Duodenal mucosa (tissue), 2 donors: ENCODE results near the gene MCM6.

Experiments
- H3K27ac ChIP-seq: one replicate; pipeline ENCODE4 v1.7.0; 2013; ENCODE audit warnings: low read depth, low read length
- H3K27me3 ChIP-seq, 2 donors: one replicate each; pipeline ENCODE4 v1.7.0; 2013; ENCODE audit warnings: low read length in 2 of 2, control low read depth in 1 of 2; ENCODE audit not compliant: insufficient read depth in 2 of 2, control insufficient read depth in 1 of 2
- H3K36me3 ChIP-seq, 2 donors: one replicate each; pipeline ENCODE4 v1.7.0; 2013; ENCODE audit warnings: low read length in 2 of 2, control low read depth in 1 of 2; ENCODE audit not compliant: insufficient read depth in 2 of 2, control insufficient read depth in 1 of 2
- H3K4me1 ChIP-seq, 2 donors: one replicate each; pipeline ENCODE4 v1.7.0; 2013; ENCODE audit warnings: low read length in 2 of 2, control low read depth in 1 of 2; ENCODE audit not compliant: insufficient read depth in 2 of 2, control insufficient read depth in 1 of 2
- H3K4me3 ChIP-seq, 2 donors: one replicate each; pipeline ENCODE4 v1.7.0; 2013; ENCODE audit warnings: low read length in 2 of 2, low read depth in 1 of 2
- H3K9ac ChIP-seq, 2 donors: one replicate each; pipeline ENCODE4 v1.7.0; 2013; ENCODE audit warnings: low read length in 2 of 2, low read depth in 1 of 2
- H3K9me3 ChIP-seq, 2 donors: one replicate each; pipeline ENCODE4 v1.7.0; 2013; ENCODE audit warnings: low read length in 2 of 2, control low read depth in 1 of 2; ENCODE audit not compliant: control insufficient read depth in 1 of 2

Gene MCM6

DNA sequence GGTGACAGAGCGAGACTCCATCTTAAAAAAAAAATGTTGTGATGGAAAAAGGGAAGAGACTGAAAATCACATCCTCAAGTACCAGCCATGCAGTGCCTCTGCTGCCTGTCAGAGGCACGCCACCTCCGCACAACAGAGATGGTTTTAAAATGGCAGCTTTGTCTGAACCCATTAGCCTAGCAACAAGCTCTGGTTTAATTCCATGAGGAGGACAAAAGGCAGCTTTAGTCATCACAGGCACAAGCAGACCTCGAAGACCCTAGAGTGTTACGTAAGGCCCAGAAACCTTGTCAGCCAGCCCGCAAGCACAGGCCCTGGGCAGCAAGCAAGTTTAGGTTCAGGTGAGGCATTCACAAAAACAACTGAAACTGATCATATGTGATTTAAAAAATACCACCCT, 49.7 kb downstream of the MCM6 start:
- Histone ChIP-seq H3K9me3 (peaks cover 10% of the 10 kb centered on the region in 2 donors), H3K27me3 (no peaks in the 10 kb centered on the region), H3K4me1 (peaks cover 18 to 21% of the 10 kb centered on the region in 2 donors), H3K27ac (no peak overlapping the region), H3K36me3 (peaks cover 19 to 22% of the 10 kb centered on the region in 2 donors), H3K9ac (no peak overlapping the region), H3K4me3 (no peak overlapping the region)

DNA sequence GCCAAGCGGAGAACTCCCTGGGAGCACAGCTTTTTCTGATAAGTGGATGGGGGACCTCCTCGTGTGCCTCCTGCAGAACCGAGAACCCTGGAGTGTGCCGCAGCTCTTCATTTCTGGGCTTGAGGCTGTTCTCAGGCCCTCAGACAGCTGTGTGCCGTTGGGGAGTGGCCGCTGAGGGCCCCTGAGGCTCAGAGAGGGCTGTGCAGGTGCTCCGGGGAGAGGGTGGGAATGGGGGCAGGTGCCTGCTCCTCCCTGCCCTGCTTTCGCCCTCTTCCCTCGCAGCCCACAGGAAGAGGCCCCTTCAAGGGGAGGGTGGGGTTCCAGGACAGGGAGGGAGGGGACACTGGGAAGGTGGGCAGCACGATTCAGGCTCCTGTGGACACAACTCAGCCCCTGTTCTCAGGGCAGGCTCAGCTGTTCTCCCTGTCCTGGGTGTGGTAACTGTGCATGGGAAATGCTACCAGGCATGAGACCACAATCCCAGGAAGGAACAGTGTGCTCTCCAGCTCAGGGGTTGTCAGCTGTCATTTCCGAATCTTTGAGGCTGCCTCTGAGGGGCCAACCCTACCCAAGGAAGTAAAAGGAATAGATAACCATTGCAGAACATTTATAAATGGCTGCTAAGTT, 50.6 kb downstream of the MCM6 start:
- H3K36me3 ChIP-seq: peaks cover 17 to 22% of the 10 kb centered on the region in 2 donors
- H3K9ac ChIP-seq: no peak overlapping the region
- peaks cover 10% of the 10 kb centered on the region in 2 donors for H3K9me3 ChIP-seq
- no peak overlapping the region for H3K27ac ChIP-seq
- peaks cover 10 to 13% of the 10 kb centered on the region in 2 donors for H3K4me1 ChIP-seq
- H3K4me3 ChIP-seq: no peak overlapping the region
- H3K27me3 ChIP-seq: no peaks in the 10 kb centered on the region

DNA sequence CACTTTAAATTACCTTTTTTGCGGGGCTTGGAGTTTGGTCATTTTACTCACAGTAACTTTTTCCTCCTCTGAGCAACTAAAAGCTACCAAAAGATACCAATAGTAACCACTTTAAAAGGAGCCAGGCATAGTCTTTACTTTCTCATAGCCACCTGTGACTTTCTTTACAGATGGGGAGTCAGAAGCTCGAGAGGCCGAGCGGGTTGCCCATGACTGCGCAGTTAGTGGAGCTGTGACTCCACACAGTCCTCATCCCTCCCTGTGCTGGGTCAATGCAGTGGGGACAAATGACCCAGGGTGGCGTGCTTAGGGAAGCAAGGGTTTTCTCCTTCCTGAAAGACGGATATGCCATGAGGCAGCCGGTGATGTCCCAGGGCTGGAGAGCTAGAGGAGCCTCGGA, 51.1 kb downstream of the MCM6 start:
- Histone ChIP-seq H3K4me1 (peaks cover 8% of the 10 kb centered on the region in 2 donors), H3K9ac (no peak overlapping the region), H3K36me3 (peaks cover 18 to 22% of the 10 kb centered on the region in 2 donors), H3K27me3 (no peaks in the 10 kb centered on the region), H3K27ac (no peak overlapping the region), H3K9me3 (peaks cover 10% of the 10 kb centered on the region in 2 donors), H3K4me3 (no peak overlapping the region)

DNA sequence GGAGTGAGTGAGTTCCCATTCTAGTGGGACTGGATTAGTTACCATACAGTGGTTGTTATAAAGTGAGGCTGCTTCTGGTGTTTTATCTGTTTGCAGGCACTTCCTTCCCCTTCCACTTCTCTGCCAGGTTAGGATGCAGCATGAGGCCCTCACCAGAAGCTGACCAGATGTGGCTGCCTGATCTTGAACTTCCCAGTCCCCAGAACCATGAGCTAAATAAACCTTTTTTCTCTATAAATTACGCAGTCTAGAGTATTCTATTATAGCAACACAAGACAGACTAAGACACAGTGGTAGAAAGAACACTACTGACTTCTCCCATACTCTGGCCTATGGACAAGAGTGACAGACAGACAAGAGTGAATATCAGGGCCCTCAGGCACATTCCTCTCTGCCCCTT, 53.4 kb downstream of the MCM6 start:
- Histone ChIP-seq H3K4me3 (no peak overlapping the region), H3K27me3 (no peaks in the 10 kb centered on the region), H3K36me3 (peaks cover 18 to 27% of the 10 kb centered on the region in 2 donors), H3K9me3 (peaks cover 10% of the 10 kb centered on the region in 2 donors), H3K27ac (no peak overlapping the region), H3K4me1 (peaks cover 8% of the 10 kb centered on the region in 2 donors), H3K9ac (no peak overlapping the region)

DNA sequence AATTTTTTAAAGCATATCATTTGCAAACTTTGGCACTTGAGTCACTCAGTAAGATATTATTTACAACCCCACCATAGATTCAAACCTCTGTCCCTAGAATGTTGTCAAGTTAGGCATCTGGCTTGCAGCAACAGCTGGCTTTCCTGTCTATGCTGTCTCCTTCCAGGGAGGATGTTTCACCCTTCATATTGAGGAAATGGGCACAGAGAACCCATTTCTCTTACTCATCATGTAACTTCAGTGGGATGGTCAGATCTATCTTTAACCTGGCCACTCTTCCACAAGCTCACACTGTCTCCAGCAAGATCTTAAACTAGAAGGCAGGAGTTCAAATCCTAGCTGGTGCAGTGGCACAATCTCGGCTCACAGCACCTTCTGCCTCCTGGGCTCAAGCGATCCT, 55.1 kb downstream of the MCM6 start:
- Histone ChIP-seq H3K9ac (no peak overlapping the region), H3K9me3 (peaks cover 10% of the 10 kb centered on the region in 2 donors), H3K36me3 (peaks cover 18 to 27% of the 10 kb centered on the region in 2 donors), H3K27me3 (no peaks in the 10 kb centered on the region), H3K4me3 (no peak overlapping the region), H3K27ac (no peak overlapping the region), H3K4me1 (peaks cover 8% of the 10 kb centered on the region in 2 donors)

DNA sequence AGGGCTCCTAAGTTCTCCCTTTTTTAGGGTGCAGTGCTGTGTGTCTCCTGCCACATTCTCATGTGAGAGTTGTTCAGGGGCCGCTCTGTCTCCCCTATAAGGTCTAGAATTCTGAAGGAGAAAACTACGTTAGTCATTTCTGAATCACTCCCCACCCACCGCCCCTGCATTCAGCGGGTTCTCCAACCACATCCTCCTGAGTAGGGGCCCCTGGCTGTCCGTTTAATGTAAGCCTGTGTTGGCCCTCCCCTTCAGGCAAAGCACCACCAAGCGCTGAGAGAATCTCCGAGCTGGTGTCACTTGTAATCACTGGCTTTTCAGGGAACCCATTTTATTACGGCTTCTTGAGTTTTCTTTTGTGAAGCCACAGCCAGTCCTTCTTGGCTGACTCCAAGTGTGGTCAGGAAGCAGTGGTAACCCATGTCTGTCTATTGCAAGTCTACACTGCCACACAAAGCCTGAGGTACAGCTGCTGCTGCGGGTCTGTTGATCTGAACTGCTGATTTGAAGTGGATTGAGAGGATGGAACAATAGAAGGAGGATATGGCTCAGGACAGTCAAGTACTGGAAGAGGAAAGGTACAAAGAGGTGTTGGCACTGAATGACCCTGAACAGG, 56.1 kb downstream of the MCM6 start:
- H3K27me3 ChIP-seq: no peaks in the 10 kb centered on the region
- no peaks in the 10 kb centered on the region for H3K4me1 ChIP-seq
- no peak overlapping the region for H3K9ac ChIP-seq
- peaks cover 18 to 27% of the 10 kb centered on the region in 2 donors for H3K36me3 ChIP-seq
- H3K4me3 ChIP-seq: no peak overlapping the region
- H3K27ac ChIP-seq: no peak overlapping the region
- H3K9me3 ChIP-seq: peaks cover 10% of the 10 kb centered on the region in 2 donors

DNA sequence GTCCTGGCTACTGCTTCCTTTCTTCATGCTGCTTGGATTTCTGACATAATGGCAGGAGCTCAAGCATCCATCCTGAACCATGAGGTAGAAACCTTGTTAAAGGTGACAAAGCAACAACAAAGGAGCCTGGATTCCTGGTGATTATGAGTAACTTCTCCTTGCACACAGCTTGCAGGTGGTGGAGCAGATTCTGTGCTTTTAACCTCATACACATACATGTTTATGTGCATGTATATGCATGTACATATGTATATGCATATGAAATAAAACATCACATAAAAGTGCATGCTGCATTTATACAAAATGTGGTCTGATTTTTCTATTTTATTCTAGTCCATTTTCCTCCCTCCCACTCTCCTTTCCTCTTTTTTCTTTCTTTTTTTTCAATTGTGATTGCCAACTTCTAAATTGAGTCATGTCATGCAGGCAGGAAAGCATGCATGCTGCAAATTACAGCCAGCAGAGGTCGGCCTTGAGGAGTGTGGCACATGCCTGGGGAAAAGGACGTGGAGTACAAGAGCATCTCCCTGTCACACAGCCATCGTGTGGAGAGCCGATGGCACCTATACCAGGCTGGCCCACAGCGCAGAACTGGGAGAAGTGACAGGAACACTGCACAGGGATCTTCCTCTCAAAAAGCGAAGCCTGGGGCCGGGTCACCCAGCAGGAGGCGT, 57.2 kb downstream of the MCM6 start:
- H3K4me3 ChIP-seq: no peak overlapping the region
- peaks cover 18 to 24% of the 10 kb centered on the region in 2 donors for H3K36me3 ChIP-seq
- no peak overlapping the region for H3K27ac ChIP-seq
- no peaks in the 10 kb centered on the region for H3K27me3 ChIP-seq
- H3K9ac ChIP-seq: no peak overlapping the region
- peaks cover 10% of the 10 kb centered on the region in 2 donors for H3K9me3 ChIP-seq
- no peaks in the 10 kb centered on the region for H3K4me1 ChIP-seq

DNA sequence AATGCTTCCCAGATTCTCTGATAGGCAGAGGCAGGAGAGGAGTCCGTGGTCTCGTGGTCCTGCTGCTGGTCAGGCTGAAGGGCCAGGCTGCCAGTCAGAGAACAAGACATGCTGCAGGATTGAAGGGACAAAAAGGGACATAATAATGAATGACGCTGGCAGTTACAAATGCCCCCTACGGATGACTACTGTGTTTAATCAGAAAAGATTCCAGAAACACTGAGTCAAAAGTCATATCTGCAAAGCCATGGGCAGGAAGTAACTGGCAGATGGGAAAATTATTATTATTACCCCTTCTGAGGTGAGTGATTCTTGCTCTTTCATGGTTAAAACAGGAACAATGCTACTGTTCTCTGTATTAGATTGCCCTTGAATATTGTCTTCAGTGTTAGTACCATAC, 58.3 kb downstream of the MCM6 start:
- H3K27ac ChIP-seq: no peak overlapping the region
- H3K9ac ChIP-seq: no peak overlapping the region
- no peak overlapping the region for H3K4me3 ChIP-seq
- no peaks in the 10 kb centered on the region for H3K27me3 ChIP-seq
- peaks cover 4 to 6% of the 10 kb centered on the region in 2 donors for H3K9me3 ChIP-seq
- H3K4me1 ChIP-seq: no peaks in the 10 kb centered on the region
- peaks cover 14 to 15% of the 10 kb centered on the region in 2 donors for H3K36me3 ChIP-seq

DNA sequence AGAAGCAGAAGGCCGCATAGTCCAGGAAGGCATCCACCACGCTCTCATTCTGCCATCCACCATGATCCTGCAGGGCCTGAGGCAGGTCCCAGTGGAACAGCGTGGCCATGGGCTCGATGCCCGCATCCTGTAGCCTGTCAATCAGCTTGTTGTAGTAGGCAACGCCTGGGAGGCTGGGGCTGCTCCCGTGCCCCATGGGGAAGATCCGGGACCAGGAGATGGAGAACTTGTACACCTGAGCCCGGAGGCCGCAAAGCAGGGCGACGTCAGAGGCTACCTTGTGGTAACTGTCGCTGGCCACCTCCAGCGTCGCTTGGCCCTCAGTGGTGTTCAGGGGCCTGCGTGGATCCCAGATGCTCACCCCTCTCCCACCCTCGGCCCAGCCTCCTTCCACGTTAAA, 58.8 kb downstream of the MCM6 start:
- Histone ChIP-seq H3K36me3 (peaks cover 9 to 15% of the 10 kb centered on the region in 2 donors), H3K9ac (no peak overlapping the region), H3K9me3 (peaks cover 0 to 2% of the 10 kb centered on the region in 2 donors), H3K4me1 (no peaks in the 10 kb centered on the region), H3K4me3 (no peak overlapping the region), H3K27ac (no peak overlapping the region), H3K27me3 (no peaks in the 10 kb centered on the region)

DNA sequence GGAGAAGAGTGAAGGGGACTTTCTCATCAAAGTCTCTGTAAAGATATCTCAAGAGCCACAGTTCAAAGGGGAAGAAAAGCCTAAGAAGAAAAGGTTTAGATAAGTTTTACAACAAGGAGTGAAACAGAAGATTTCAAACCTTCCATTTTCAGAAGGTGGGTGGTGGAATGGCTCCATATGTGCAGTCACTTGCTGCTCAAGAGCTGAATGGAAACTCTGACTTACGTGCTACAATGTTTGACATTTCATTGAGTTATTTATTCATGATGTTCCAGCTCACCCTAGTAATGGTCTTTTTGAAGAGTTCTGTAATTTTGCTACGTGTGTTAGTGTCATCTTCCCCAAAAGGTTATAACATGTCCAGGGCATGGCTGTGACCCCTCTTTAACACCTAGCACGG, 61.0 kb downstream of the MCM6 start:
- peaks cover 0 to 18% of the 10 kb centered on the region in 2 donors for H3K36me3 ChIP-seq
- H3K27ac ChIP-seq: no peak overlapping the region
- no peak overlapping the region for H3K4me3 ChIP-seq

More for the DNA sequence above, 61.0 kb downstream of the MCM6 start:
- H3K9ac ChIP-seq: no peak overlapping the region
- H3K27me3 ChIP-seq: no peaks in the 10 kb centered on the region
- no peaks in the 10 kb centered on the region for H3K4me1 ChIP-seq
- no peaks in the 10 kb centered on the region for H3K9me3 ChIP-seq
